Fibroblast of skin of left quadriceps (primary cell): ENCODE data around the gene TTC28.

ENCODE experiments used
- DNase-seq, 2 experiments: peaks; one replicate each; pipeline ENCODE4 v3.0.0-alpha.2; 2013; ENCODE audit warnings: low read depth in 2 of 2

The TTC28 gene

GRCh38 chr22:28005513-28005912 lies 674.1 kb downstream of the TTC28 start:
- DNase-seq: no peak

DNA sequence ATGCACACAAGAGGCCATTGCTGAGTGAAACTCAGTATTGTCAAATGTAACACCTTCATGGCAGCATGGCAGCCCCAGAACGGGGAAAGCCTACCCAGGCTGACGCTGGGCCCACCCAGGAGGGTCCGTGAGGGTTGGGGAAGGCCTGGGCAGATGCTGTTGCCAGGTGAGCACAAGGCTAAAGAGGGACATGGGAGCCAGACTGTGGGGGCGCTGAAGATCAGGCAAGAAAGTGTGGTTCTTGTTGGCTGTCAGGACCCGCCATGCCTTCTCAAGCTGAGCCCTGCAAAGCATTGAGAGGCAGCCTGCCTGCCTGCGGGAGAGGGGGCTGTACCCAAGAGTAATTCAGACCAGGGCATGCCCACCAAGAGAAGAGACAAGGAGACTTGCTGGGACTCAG lies 675.6 kb downstream of the TTC28 start:
- no peak for DNase-seq

DNA sequence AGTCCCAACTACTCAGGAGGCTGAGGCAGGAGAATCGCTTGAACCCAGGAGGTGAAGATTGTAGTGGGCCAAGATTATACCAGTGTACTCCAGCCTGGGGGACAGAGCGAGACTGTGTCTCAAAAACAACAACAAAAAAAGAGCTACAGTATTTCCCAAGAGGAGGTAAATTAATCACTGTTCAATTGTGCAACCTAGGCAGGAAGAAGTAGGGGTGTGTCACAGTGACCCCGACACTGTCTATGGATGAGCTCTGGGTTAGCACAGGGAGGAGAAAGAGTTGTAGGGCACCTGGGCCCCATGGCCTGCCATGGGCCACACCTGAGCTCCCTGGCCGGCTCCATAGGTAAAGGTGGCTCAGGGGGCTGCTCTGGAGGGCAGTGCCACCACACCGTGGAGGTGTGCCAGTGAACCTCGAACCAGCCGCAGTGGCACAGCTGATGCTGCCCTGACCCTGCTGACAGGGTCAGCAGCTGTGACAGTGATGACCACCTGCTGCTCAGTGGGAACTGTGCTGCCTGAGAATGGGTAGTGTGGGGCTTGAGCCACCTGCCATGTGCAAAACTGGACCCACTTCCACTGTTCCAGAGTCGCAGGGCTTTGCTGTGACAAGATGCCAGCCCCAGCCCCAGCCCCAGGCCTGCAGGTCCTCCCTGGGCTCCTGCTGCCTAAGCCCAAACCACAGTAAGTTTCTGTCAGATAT lies 676.6 kb downstream of the TTC28 start:
- no peak for DNase-seq

DNA sequence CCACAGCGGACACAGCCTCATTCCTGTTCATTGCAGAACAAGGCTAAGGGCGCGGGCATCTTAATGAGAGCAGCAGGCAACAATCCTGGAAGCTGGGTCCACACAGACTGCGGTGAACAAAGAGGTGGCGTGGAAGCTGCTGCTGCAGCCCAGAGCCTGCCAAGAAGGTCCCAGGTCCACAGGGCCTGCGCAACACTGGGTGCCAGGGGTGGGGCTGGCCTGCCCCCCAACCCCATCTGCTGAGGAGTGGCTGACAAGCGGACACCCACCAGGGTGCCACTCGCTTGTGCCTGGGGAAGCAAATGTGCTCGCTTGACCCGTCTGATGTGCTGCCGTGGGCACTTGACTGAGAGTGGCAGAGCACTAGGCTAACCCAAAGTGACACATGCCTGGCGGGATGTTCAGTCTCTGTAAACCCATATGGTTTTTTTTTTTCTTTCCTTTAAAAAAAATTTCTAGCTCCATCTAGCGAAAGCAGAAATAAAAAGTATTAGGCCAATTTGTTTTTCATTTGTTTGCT lies 677.4 kb downstream of the TTC28 start:
- DNase-seq: no peak

DNA sequence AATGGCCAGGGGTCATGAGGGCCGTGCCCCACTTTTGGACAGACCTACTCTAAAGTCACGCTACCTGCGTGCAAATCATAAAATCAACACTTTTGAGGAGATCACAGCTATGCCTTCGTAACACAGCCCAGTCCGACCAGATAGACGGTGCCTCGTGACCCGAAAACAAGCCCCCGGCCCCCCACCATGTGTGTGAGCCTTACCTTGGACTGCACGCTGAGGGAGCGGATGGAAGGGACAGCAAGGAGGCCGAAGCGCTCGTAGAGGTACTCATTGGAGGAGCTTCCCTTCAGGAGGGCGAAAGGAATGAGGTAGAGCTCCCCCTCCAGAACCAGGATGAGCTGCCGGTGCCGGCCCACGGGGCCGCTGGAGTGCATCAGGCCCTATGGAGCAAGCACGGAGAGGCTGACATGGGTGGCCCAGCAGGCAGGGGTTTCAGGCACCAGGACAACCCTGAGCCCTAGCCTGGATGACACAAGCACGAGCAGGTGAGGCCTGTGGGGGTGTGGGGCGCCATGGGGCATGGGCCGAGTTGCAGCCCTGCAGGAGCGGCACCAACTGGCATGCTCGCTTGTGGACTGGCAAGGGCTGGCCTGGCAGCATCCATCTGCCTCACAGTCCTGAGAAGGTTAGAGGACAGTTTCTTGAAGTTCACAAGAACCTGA lies 678.3 kb downstream of the TTC28 start:
- no peak for DNase-seq

GRCh38 chr22:28000361-28000760 lies 679.3 kb downstream of the TTC28 start:
- no peak for DNase-seq

- no peak for DNase-seq
These were observed 679.8 kb downstream of the TTC28 start for GRCh38 chr22:27999876-28000275.

DNA sequence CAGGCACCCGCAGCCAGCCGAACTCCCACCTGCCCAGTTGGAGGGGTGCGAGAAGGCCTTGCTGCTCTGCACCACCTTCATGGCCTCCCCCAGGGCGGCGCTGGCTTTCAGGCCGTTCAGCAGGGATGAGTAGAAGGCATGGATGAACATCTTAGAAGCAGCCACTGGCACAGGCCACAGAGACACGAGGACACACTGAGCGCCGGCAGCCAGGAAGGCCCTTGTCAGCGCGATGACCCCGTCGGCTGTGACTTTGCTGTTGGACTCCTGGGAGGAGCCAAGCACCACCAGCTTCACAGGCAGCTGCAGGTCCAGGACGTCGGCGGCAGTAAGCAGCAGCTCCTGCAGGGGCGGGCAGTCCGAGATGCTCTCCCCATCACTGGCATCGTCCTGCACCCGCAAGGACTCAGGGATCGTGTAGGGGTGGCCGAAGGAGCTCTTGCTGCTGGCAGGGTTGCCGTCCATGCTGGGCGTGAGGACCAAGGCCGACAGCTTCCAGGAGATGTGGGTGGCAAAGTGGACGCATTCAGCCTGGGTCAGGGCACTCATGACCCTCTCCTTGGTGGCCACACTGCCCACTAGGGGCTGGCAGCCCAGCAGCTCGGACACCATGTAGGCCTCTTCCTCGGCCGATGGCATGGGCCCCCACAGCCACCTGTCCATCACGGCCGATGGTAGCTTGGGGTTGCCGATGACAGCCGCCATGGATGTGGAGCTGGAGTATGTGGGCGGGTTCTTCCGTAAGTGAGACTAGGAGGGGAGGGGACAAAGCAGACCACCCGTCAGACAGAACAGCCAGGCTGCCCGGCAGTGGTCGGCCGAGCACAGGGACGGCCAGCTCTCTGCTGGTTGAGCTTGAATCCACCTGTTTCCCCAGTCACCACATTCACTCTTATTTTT lies 680.9 kb downstream of the TTC28 start:
- no peak for DNase-seq

- DNase-seq: no peak
These were observed 682.1 kb downstream of the TTC28 start for GRCh38 chr22:27997538-27997937.

- DNase-seq: no peak
These were observed 682.7 kb downstream of the TTC28 start for GRCh38 chr22:27996981-27997380.

- DNase-seq: no peak
These were observed 683.1 kb downstream of the TTC28 start for GRCh38 chr22:27996529-27996925.

DNA sequence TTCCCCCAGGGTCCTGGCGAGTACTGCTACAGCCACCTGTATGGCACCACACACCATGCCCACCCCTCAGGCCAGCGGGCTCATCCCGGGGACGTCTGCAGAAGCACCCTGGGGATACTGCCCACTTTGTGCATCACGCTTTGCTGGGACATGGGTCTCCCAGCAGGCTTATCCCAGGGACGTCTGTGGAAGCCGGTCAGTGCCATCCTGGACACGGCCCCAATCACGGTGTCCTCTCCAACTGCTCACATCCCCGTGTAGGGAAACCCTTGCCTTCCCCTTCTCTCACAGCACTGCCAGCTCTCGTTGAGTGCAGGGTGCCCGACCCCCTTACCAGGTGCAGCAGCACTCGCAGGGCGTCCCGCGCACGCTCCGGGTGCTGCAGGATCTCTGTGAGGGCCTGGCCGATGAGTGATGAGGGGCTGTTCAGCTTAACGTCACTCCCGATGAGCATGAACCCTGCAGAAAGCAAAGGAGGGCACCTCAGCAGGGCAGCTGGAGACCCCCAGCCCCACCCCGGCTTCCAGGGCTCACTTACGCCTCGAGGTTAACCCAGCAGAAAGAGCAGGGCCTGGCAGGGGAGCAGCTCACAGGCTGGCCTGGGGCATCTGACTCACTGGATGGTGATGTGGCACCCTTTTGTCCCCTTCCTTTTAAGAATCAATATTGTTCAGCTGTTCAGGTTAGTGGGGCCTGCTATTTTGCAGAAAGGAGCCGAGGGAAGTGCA lies 683.7 kb downstream of the TTC28 start:
- DNase-seq: no peak

DNA sequence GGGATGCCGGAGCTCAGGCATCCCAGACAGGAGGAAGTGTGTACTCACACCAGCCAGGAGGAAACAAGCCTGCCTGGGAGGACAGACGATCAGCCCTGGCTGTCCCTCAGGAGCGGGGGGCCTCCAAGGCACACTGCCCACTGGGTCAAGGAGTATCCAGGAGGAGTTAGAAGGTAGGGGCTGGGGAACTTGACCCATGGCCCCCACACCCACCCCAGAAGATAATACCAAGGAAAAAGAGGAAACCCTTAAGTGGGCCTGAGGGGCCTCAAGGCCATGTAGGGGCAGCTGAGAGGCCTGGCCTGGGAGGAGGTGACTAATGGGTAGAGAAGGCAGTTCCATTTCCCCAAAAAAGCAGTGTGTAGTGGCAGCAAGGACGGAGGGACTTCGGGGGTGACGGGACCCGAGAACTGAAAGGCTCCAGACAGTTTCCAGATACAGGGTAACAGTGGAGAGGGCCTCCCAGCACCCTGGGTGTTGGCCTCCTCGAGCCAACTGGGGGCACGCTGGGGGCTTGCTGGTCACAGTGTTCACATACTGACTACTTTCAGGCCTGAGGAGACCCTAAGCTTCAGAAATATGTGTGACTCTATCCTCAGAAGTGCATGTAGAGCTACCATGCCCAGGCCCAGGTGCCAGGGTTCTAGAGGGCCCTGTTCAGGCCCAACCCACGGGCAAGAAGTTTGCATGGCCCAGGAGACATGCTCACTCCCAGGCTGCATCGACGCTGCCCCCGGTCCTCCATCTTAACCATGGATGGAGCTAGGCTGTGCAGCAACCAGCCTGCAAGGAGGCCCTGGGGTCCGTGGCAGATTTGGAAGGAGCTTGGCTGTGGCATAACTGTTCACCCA lies 684.9 kb downstream of the TTC28 start:
- DNase-seq: no peak

- no peak for DNase-seq
These were observed 685.8 kb downstream of the TTC28 start for GRCh38 chr22:27993774-27994350.

- DNase-seq: no peak
These were observed 686.4 kb downstream of the TTC28 start for GRCh38 chr22:27993201-27993635.

DNA sequence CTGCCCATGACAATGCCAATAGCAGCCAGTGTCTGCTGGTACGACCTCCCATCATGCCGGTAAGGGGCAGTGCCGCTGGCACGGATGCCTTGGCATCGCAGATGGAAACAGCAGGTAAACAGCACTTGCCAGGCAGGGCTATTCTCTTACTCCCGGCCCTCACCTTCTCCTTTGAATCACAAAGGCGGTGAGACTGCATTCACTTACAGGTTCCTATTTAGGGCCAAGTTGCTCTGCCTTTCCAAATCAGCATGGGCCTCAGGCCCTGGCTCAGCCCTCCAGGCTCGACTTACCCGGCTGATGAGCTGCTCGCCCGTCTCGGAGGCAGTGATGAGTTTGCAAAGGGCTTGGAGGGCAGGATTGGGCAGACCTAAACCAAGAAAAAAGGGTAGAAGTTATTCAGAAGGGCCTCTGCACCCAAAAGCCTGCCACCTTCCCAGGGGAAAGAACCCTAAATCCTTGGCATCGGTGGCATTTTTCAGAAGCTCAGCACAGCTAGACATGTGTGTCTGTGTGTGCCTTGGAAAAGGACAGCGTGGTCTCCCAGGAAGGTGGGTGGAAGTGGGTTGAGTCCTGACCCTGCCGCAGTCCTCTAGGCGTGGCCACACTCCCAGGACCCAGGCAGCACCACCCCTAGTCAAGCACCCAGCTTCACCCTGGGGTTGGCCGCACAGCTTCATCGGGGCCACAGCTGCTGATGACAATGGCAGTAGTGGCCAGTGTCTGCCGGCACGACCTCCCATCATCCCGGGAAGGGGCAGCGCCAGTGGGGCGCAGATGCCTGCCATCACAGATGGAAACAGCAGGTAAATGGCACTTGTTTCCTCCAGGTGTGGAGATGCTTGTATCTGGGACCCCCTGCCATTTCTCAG lies 687.1 kb downstream of the TTC28 start:
- no peak for DNase-seq

DNA sequence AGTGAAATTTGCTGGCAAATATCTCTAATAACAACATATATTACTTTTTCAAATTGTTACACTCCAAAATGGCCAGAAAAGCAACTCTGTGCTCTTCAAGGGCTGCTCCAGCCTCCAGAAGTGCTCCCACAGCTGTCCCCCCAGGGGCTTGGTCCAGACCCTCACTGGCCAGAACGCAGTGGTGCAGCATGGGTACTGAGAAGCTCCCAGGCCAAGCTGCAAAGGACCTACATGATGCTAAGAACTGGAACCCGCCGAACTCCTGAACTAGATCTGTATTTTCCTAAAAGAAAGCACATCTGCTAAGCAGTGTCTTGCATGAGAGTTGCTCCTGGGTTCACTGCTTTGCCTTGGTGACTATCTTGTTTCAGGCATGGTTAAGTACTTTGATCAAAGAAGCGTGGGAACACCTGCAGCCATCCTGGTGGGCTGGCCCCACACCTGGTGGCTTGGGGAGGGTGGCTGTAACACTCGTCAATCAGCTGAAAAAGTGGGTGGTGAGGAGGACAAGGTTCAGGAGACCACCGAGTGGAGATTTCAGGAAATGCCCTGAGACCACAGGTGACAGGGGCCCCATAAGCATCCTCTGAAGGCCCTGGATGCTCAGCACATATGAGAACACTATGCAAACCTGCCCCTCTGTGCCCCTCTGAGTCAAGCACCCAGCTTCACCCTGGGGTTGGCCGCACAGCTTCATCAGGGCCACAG lies 687.9 kb downstream of the TTC28 start:
- DNase-seq: no peak

DNA sequence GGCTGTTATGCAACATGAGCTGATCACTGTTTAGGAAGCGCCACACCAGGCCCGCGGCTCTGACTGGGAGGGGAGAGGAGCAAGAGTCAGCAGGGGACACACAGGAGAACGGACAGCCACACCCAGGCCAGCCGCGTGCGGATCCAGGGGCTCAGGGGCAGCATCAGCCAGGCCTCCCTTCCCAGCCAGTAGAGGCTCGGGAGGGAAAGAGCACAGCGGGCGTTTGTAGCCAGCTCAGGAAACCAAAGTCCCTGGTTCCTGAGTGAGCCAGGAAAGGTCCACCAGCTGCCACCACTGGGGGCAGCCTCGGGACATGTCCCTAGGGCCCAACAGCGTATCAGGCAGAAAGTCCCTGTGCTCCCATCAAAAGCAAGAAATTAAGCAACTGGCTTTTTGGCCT lies 688.8 kb downstream of the TTC28 start:
- no peak for DNase-seq

DNA sequence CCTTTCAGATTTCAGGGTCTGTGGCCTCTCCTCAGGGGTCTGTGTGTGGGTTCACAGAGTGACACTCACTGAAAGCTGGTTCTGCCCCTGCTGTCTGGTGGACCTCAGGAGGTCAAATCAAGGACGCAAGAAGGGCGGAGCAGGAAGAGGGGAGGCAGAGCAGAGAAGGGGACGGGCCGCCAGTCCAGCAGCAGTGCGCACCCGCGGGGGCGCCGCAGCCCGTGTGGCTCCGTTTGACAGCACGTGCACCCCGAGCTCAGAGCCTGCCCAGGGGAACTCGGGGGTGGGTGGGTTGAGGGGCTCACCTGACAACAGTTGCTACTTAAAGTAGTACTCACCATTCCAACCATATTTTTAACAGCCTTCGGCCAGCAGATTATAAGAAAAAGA lies 689.2 kb downstream of the TTC28 start:
- no peak for DNase-seq
